Adipose tissue (tissue), 3 donors: ENCODE measurements around the gene RIMS1. TPM values are rescaled to one million over a fixed set of nuclear protein-coding genes. Genes with fewer than 3 reads are reported as not detected.

Source experiments
- H3K27ac ChIP-seq: one replicate; pipeline ENCODE4 v1.5.1; 2013; ENCODE audit warnings: low read depth, low read length
- WGBS, 3 donors: extraction: QIAGEN DNeasy Blood & Tissue Kit; methylation state at CpG; one replicate each; pipeline ENCODE4 v1.1.7; 2013; 5-methylcytosine and 5-hydroxymethylcytosine counted together
- polyA plus RNA-seq, 3 donors: library from polyadenylated mRNA; stranded (reverse); fragments of 200-250 nt; gene quantifications; one replicate each; pipeline ENCODE4 v1.2.3, GENCODE V29; 2013
- donor health status: healthy with polysubstance abuse.
- donor health status: Bipolar disorder and iron deficiency.
- donor health status: healthy.

Gene RIMS1
- polyA plus RNA-seq, 3 donors = 0.10 to 0.22 (median 0.15) TPM

GRCh38 chr6:72205500-72205899, 319.1 kb downstream of the RIMS1 start:
- no peak overlapping the region for H3K27ac ChIP-seq

- no peak overlapping the region for H3K27ac ChIP-seq
- WGBS, 3 donors = 74 to 86% (median 78%) methylated on average over 3 of the region's 3 CpGs
These were observed 320.3 kb downstream of the RIMS1 start for GRCh38 chr6:72206606-72207005.

- H3K27ac ChIP-seq = no peak overlapping the region
- WGBS, 3 donors = 66 to 83% (median 82%) methylated on average over 3 of the region's 3 CpGs
These were observed 326.3 kb downstream of the RIMS1 start for GRCh38 chr6:72212686-72213085.

- 67 to 88% (median 83%) methylated on average over 1 of the region's 1 CpG for WGBS, 3 donors
- H3K27ac ChIP-seq = no peak overlapping the region
These were observed 327.3 kb downstream of the RIMS1 start for GRCh38 chr6:72213654-72214053.

- H3K27ac ChIP-seq = no peak overlapping the region
- 24 to 56% (median 47%) methylated on average over 4 of the region's 4 CpGs for WGBS, 3 donors
These were observed 330.1 kb downstream of the RIMS1 start for GRCh38 chr6:72216222-72217068.

- no peak overlapping the region for H3K27ac ChIP-seq
- 86 to 89% (median 88%) methylated on average over 2 of the region's 2 CpGs for WGBS, 3 donors
These were observed 331.3 kb downstream of the RIMS1 start for GRCh38 chr6:72217626-72218025.

GRCh38 chr6:72218125-72218524, 331.8 kb downstream of the RIMS1 start:
- H3K27ac ChIP-seq = no peak overlapping the region
- WGBS, 3 donors = 16 to 33% (median 19%) methylated on average over 2 of the region's 2 CpGs

- H3K27ac ChIP-seq = no peak overlapping the region
These were observed 333.2 kb downstream of the RIMS1 start for GRCh38 chr6:72219536-72219935.

- H3K27ac ChIP-seq = no peak overlapping the region
- WGBS, 3 donors = 0 to 48% (median 34%) methylated on average over 1 of the region's 1 CpG
These were observed 351.7 kb downstream of the RIMS1 start for GRCh38 chr6:72238021-72238420.

- H3K27ac ChIP-seq = no peak overlapping the region
- 74 to 85% (median 77%) methylated on average over 1 of the region's 1 CpG for WGBS, 3 donors
These were observed 352.6 kb downstream of the RIMS1 start for GRCh38 chr6:72238900-72239299.

- WGBS, 3 donors = 47 to 60% (median 59%) methylated on average over 2 of the region's 2 CpGs
- no peak overlapping the region for H3K27ac ChIP-seq
These were observed 359.2 kb downstream of the RIMS1 start for GRCh38 chr6:72245565-72245964.

GRCh38 chr6:72246926-72247325, 360.6 kb downstream of the RIMS1 start:
- WGBS, 3 donors = 90 to 93% (median 91%) methylated on average over 4 of the region's 4 CpGs
- H3K27ac ChIP-seq = no peak overlapping the region

- 79 to 97% (median 81%) methylated on average over 1 of the region's 1 CpG for WGBS, 3 donors
These were observed 362.3 kb downstream of the RIMS1 start for GRCh38 chr6:72248621-72249020.

GRCh38 chr6:72250664-72251063, 364.3 kb downstream of the RIMS1 start:
- no peak overlapping the region for H3K27ac ChIP-seq
- 93 to 95% (median 94%) methylated on average over 3 of the region's 3 CpGs for WGBS, 3 donors

More at GRCh38 chr6:72248621-72249020, 362.3 kb downstream of the RIMS1 start:
- H3K27ac ChIP-seq = no peak overlapping the region

GRCh38 chr6:72260489-72260888, 374.1 kb downstream of the RIMS1 start:
- WGBS, 3 donors = 71 to 76% (median 71%) methylated on average over 3 of the region's 3 CpGs
- H3K27ac ChIP-seq = no peak overlapping the region

- H3K27ac ChIP-seq = no peak overlapping the region
- WGBS, 3 donors = 67 to 82% (median 79%) methylated on average over 3 of the region's 3 CpGs
These were observed 375.2 kb downstream of the RIMS1 start for GRCh38 chr6:72261554-72261953.

- H3K27ac ChIP-seq = no peak overlapping the region
- 68 to 77% (median 70%) methylated on average over 4 of the region's 4 CpGs for WGBS, 3 donors
These were observed 375.9 kb downstream of the RIMS1 start for GRCh38 chr6:72262254-72262653.

- WGBS, 3 donors = 84 to 91% (median 90%) methylated on average over 1 of the region's 1 CpG
- H3K27ac ChIP-seq = no peak overlapping the region
These were observed 381.1 kb downstream of the RIMS1 start for GRCh38 chr6:72267470-72267869.

GRCh38 chr6:72271531-72271930, 385.2 kb downstream of the RIMS1 start:
- H3K27ac ChIP-seq = no peak overlapping the region
- 64 to 71% (median 70%) methylated on average over 1 of the region's 1 CpG for WGBS, 3 donors

GRCh38 chr6:72272958-72273357, 386.6 kb downstream of the RIMS1 start:
- WGBS, 3 donors = 51 to 59% (median 54%) methylated on average over 1 of the region's 1 CpG
- no peak overlapping the region for H3K27ac ChIP-seq
